NCI-H2081 treated with DMSO at 0.1 percent for 48 hours (cell line): ENCODE results near the gene RXFP2.

ENCODE experiments used
- DNase-seq: peaks from one replicate; lab custom pipeline; 2025; lab: John Stamatoyannopoulos, UW

RXFP2 gene, protein sequence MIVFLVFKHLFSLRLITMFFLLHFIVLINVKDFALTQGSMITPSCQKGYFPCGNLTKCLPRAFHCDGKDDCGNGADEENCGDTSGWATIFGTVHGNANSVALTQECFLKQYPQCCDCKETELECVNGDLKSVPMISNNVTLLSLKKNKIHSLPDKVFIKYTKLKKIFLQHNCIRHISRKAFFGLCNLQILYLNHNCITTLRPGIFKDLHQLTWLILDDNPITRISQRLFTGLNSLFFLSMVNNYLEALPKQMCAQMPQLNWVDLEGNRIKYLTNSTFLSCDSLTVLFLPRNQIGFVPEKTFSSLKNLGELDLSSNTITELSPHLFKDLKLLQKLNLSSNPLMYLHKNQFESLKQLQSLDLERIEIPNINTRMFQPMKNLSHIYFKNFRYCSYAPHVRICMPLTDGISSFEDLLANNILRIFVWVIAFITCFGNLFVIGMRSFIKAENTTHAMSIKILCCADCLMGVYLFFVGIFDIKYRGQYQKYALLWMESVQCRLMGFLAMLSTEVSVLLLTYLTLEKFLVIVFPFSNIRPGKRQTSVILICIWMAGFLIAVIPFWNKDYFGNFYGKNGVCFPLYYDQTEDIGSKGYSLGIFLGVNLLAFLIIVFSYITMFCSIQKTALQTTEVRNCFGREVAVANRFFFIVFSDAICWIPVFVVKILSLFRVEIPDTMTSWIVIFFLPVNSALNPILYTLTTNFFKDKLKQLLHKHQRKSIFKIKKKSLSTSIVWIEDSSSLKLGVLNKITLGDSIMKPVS

DNA sequence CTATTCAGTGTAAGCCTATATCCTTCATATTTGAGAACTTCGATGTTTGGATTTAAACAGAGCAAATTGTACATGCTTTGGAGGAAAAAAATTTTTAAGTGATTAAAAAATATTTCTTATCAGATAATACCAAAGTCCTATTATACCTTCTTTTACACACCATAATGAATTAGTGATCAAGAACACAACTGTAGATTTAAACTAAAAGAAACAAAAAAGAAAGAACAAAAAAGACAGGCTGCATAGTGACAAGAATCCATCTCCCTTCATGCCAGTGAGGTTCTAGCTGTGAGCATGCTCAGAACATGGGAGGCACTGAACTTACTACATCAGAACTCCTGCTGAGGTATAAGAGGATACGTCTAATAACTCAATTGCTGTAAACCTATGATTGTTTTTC, at the start of gene RXFP2:
Gene RXFP2, plus strand, starts transcription at position 301 of the 400 bp plus-strand sequence. Its CDS starts 87 bp downstream, at position 388.
- no peak for DNase-seq

DNA sequence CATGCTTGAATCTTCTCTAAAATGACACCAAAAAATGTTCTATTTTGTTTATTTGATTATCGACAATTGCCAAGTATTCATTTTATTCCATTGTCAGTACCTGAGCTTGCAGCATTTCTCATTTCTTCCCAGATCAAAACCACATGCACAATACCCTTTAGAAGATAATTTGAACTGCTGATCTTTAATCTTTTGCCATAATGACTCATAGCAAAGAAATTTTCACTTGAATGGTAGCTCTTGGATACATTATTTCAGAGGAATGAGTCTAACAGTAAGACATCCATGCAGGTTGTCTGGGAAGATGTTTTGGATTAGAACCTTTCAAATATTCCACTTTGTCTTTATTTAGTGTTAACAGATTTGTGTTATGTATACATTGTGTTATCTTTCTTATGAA, 42.0 kb upstream of the RXFP2 start:
- DNase-seq, result no peak

DNA sequence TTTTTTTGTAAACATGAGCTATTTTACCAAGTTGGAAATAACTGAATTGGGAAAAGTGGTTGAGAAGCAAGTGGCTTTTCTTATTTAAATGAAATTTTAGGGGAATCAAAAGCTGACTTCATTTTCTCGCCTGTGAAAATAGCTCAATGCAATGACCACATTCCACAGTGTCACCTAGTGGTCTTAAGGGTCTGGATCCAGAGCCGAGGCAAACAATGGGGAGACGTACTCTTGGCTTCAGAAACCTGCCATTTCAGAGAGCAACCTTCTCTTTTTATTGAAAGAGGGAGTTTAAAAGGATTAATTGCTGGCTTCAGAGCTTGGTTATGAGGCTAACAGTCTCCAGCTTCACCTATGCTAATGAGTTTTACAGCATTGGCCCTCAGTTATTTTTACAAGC, 39.7 kb upstream of the RXFP2 start:
- DNase-seq, result no peak

DNA sequence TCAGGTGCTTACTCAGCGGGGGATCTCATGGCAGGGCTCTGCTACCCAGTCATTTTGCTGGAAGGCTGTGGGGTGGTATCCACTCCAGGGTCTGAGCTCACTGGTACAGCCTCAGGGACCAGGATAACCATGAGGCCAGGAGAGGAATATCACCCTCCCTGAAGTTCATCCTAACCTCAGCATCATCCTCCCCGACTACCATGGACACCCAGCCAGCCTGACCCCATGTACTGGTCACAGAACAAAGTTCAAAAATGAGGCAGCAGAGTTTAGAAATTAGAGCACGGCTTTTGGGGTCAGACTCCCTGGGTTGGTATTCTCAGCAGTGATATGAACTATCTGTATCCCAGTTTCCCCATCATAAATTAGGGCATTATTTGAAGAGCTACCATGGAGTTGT, 35.5 kb upstream of the RXFP2 start:
- no peak for DNase-seq

DNA sequence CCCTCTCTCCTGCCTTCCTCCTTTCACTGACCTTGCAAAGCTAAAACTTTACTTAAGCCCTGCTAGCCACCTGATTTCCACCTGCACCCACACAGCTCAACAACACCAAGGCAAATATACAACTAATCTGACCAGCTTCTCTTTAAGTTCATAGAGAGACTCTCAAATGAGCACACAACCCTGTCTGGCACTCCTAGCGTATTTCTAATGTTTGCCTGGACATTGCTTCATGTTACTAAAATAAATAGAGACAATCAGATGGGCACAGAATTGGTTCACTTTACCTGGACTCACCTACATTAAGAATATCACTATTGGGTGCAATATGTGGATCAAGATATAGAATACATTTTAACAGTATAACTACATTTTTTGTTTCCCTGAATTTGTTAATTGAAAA, 33.2 kb upstream of the RXFP2 start:
- DNase-seq, result no peak

DNA sequence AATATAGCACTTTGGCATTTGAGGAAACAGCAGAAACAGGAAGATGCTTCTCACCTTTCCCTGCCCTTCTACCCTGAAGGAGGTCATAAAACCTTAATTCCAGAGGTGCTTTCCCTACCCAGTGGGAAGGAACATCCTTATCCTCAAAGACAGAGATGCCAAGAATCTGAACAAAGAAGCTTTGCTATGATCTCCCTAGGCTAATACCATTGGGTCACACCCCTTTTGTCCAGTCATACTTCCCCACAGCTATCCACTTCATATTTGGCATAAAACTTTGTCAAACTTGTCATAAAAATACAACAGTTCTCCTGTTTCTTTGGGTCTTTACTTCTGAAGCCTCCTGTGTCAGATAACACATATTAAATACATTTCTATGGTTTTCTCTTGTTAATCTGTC, 21.7 kb upstream of the RXFP2 start:
- DNase-seq, result no peak

DNA sequence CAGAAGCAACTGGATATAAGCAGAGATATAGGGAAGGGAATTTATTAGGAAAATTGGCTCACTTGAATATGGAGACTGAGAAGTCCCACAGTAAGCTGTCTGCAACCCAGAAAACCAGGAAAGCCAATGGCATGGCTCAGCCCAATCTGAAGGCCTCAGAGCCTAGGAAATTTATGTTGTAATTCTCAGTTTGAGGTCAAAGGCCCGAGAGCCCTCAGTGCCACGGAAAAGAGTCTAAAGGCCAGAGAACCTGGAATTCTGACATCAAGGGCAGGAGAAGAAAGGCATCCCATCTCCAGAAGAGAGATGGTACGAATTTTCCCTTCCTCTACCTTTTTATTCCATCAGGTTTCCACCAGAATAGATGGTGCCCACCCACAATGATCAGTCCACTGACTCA, 20.1 kb upstream of the RXFP2 start:
- DNase-seq, result no peak

DNA sequence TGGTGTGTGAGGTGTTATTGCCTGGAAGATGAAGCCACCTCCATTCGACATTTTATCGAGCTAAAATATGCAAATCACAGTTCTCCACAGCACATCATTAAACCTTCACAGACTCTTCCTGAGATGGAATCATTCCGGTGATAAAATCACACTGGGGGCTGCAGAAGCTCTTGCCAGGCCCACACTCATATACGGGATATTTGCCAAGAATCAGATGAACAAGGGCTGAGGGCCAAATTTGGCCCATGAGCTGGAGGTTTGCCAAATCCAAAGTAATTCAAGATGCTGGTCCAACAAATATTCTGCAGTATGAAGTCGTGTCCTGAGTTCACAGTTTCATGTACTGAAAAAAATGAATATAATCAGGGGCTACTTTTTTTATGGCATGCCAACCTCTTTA, 16.7 kb upstream of the RXFP2 start:
- peak; percentile 8 for DNase-seq

DNA sequence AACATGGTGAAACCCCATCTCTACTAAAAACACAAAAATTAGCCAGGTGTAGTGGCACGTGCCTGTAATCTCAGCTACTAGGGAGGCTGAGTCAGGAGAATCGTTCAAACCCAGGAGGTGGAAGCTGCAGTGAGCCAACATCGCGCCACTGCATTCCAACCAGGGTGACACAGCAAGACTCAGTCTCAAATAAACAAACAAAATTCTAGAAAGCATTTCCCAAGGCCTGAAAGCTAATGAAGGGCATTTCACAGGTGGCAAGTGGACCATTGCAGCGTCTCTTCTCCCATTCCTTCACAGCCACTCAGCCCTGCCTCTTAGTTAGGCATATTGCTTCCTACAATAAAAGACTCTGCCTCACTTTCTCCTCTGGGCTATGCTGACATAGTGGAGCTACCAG, 13.5 kb upstream of the RXFP2 start:
- no peak for DNase-seq

DNA sequence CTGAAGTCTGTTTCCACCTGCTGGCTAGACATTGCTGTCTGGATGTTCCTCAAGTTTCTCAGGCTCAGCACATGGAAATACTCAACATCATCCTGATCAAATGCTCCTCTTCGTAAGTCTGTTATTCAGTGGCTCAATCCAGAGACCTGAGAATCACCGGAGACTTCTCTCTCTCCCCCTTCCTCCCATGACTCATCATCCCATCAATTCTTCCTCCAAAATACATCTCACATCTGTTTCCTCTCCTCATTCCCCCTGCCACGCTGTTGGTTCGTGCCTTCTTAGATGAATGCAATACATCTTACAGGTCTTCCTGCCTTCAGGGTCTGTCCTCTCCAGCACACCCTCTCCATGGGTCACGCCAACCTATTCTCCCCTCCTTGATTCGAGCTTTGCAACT, 7.4 kb upstream of the RXFP2 start:
- no peak for DNase-seq

DNA sequence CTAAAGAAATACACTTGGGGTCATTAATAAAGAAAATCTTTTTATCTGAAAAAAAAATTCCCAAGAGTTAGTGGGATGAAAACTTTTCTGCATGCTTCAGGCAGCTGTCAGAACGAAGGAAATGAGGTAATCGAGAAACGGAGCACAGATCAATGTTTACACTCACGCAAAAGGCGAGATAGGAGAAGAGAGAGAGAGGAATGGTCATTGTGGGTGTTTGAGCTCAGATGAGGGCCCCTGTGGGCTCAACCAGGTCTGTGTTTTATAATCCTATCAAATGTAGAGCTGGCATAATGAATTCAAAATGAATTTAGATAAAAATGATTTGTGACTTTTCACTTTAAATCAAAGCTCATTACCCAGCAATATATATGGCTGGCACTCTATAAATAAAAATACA, 6.3 kb upstream of the RXFP2 start:
- DNase-seq, result no peak

DNA sequence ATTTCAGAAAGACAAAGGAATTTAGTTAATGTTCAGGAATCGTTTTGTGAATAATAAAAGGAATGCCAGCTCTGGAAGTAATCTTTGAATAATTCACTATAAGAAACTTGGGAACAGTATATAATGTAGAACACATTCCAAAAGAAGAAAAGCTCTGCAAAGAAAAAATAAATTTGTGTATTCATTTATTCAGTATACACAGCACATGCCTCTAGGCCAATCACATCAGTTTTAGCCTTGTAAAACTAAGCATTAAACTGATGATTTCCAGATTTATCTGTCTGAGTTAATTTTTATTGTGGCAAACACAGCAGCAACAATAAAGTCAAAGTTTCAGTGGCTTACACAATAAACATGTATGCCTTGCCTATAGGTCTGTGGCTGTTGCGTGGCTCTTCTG, 5.7 kb upstream of the RXFP2 start:
- DNase-seq, result no peak

DNA sequence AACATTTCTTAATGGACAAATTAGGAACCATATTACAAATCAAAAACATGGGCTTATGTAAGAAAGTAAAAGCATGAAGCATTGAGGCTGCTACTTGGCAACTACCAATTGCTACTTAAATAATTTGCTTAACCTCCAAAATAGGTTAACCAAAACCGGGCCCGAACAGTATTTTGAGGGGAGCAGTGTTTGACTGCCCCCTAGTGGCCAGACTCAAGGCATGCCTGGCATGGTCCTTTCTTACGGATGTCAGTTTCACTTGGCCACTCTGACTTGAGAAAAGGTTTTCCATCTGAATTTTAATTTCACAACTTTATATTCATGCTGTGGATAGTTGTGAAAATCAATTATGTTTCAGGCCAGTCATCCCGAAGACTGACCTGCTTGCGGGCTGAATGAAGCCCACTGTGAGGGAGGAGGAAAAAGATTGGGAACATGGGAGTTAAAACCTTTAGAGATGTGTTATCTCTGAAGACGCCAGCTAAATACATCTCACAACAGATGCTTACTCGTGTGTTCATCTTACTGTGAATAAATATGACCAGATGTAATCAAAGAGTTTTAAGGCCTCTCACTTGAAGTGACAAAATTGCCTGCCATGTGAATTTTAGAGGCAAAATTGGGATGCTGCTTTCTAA, 2.9 kb downstream of the RXFP2 start:
- peak; percentile 4 for DNase-seq

DNA sequence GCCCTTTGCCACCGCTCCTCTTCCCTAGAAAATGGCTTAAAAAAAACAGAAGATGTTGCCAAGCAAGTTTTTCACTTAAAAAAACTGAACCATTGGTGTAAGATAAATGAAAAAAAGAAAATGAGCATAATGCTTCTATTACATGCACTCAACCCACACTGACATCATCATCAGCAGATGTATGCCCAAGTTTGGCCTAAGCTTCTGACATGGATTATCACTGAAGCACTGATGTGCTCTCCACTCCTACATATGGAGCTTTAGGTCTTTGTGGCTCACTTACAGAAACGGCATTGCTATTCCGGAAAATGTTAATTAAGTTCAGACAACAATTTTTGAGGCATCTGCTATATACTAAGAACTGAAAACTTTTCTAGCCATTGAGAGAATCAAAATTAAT, 8.0 kb downstream of the RXFP2 start:
- DNase-seq, result no peak

DNA sequence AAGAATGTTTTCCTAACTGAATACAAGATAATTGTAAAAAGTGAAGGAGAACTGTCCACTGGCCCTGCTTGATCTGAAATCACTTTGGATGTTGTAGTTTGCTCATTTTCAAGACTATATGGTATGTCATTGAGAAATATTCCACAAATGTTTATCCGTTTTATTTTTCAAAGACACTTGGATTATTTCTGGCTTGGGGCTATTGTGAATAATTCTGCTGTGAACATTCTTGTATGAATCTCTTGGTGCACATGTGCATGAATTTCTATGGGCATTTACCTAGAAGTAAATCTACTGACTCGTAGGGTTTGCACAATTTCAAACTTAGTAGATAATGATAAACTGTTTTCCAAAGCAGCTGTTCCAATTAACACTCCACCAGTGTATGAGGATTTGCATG, 8.6 kb downstream of the RXFP2 start:
- DNase-seq, result no peak

DNA sequence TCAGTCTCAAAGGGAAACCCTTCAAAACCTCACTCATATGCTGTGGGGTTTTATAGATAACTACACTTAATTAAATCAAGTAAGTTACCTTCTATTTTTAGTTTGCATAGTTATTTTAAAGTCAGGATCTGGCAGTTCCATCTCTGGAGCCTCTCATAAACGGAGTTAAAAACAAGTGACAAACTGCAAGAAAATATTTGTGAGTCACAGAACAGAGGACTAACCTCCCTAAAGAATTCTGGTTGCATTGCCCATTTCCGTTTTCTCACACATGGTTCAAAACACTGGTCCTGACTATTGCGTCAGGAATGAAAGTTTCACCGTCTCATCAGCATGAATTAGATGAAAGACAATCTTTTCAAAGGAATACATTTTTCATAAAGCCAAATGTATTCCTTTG, 10.6 kb downstream of the RXFP2 start:
- DNase-seq, result no peak

DNA sequence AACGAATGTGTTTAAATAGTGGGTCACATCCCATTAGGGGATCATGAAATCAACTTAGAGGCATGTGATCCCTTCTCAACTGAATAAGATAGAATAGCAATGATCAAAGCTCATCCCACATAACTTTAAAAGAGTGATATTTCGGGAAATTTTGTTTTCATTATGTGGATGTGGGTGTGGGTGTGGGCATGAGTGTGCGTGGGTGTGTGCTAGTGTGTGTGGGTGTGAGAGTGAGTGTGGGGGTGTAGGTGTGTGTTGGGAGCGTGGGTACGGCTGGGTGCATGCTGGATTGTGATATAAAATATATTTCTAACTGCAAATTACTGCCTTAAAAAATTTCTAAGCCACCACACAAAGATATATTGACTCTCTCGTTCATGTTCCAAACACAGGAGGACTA, 15.9 kb downstream of the RXFP2 start:
- DNase-seq, result no peak

DNA sequence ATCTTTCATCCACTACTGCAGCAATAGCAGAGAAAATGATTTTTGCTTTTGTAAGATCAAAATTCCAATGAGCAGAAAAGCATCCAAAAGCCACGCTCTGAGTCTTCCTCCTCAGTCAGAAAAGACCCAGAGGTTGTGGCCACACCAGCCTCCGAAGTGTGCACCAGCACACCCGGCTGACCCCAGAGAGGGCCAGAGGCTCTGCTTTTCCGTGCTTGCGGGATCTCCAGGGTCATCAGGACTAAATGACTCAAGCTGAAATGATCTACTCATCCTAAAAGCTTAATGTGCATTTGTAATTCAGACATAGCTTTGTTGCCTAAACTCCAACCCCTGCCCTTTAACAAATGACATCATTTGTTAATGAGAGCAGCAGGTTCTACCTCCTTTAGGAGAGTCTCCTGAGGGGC, 16.5 kb downstream of the RXFP2 start:
- no peak for DNase-seq

DNA sequence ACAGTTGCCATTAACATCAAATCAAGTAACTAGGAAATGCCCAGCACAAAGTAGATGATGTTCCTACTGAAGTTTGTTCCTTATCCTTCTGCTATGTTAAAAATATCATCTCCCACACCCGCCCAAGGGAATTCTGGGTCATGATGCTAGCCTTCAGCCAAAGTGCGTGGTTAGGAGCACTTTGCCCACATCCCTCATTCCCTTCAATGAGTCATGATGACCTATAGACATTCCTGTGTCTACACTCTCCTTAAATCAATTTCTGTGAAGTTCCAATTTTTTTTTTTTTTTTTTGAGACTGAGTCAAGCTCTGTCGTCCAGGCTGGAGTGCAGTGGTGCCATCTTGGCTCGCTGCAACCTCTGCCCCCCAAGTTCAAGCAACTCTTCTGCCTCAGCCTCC, 17.0 kb downstream of the RXFP2 start:
- DNase-seq, result no peak

DNA sequence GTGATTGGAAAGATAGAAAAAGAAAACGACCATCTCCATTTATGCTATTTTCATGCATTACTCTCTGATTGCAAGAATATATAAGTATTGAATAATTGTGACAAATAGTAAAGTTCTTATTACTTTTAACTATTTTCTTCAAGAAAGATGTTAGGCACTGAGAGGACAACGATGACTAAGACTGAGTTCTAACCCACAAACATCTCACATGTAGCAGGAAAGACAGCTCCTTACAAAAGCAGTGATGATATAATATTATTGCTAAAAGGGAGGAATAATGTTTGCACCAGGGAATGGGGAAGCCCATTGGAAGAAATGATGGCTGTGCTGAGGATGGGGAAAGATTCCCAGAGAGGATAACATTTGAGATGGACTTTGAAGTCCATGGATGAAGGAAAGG, 22.6 kb downstream of the RXFP2 start:
- no peak for DNase-seq

DNA sequence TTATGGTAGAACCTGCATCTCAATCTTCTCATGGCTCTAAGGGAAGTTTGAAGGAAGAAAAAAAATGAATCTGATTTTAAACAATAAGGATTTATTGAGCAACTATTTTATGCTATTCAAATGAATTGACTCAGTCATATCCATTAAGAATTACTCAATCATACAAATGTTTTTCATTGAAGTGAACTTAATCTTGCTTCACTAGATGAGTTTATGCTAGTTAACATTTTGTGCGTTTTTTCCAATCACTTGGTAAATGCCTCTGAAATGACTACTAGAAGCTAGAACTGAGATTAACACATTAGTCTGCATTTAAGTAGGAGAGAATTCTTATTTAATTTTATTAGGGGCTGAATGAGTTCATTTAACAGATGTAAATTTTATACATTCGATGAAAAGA, 25.2 kb downstream of the RXFP2 start:
- DNase-seq, result no peak

DNA sequence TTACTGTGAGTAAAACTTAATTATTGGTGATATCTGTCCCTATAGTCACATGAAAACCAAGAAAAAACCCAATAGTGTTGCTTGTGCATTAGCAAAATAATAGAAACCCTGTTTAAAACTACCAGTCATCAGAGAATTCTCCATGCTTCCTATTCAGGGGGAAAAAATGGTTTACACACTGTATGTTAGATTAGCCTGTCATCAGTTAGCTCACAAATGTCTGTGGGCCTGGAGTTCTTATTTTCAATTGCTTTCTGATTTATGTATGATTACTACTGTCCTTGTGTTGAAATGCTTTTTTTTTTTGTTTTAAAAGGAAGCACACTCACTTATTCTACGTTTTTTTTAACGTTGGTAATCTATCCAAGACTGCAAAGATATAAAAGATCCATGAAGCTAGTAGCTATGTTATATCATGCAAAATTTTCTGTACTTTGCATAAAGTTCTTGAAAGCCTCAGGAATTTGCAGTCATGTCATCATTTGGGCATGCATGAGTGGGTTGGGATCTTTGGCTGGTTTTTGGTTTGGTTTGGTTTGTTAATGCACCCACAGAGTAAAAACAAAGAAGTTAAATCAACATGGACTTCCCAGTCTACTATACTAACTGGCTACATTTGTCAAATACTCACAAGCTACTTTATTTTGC, 25.9 kb downstream of the RXFP2 start:
- no peak for DNase-seq
